Frontal cortex (tissue), 4 donors: ENCODE data around the gene CD22. TPM values are rescaled to one million over a fixed set of nuclear protein-coding genes. Genes with fewer than 3 reads are reported as not detected.

Experiments used
- DNase-seq, 2 donors: peaks; one replicate each; pipeline ENCODE4 v3.0.0; 2012; ENCODE audit warnings: low spot score in 2 of 2
- FAIRE-seq: peaks from 2 replicates; lab custom pipeline; 2012; peaks lifted over from hg19 to GRCh38; lab: Jason Lieb, UNC
- total RNA-seq: library from RNA; depleted of rRNA; stranded (reverse); fragments of >200 nt; gene quantifications from one replicate; pipeline ENCODE4 v1.2.3, GENCODE V29; 2014
- donor health status: control.
- donor health status: control.
- donor health status: control.

Gene CD22
- total RNA-seq, 1 donor from 2014 or later: not detected

DNA sequence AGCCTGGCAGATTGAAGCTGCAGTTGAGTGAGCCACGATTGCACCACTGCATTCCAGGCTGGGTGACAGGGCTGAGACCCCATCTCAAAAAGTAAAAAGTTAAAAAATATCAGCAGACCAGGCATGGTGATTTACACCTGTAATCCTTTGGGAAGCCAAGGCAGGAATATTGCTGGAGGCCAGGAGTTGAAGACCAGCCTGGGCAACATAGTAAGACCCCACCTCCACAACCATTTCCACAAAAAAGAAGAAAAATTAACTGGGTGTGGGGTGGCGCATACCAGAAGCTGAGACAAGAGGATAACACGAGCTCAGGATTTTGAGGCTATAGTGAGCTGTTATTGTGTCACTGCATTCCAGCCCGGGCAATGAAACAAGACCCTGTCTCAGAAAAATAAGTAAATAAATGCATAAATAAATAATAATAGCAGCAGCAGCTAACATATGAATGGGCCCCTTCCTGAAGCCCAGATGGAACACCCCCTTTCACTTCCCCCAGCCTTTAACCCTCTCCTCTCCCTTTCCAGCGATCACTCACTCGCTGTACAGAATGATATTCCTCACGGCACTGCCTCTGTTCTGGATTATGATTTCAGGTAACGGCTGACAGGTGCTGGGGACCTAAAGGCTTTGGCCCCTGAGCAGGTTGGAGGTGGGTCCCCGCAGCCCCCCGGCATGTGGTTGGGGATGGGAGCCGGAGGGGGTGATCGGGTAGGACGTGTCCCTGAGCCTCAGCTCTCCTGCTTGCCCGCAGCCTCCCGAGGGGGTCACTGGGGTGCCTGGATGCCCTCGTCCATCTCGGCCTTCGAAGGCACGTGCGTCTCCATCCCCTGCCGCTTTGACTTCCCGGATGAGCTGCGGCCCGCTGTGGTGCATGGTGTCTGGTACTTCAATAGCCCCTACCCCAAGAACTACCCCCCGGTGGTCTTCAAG lies 33.9 kb upstream of the CD22 start:
- FAIRE-seq (no peak), DNase-seq (no peak)

DNA sequence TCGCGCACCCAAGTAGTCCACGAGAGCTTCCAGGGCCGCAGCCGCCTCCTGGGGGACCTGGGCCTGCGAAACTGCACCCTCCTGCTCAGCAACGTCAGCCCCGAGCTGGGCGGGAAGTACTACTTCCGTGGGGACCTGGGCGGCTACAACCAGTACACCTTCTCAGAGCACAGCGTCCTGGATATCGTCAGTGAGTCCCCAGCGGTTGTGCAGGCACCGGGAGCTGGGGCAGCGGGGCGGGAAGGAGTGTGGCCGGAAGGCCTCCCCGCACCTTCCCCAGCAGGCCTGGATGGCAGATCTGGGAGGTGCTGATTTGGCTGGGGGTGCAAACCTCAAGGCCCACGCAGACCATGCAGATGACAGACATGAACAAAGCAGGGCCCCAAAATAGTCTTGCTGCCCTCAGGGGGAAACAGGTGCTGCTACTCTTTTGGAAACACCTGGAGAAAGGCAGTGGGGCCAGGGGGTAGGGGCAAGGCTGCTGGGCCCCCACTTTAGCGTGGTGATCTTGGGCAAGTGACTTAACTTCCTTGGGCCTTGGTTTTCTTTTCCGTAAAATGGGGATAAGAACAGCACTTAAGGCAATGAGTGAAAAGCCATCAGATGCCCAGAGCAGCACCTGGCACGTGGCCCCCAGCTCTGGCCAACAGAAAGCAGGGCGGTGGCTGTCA lies 33.1 kb upstream of the CD22 start:
- DNase-seq: no peak
- FAIRE-seq: no peak

DNA sequence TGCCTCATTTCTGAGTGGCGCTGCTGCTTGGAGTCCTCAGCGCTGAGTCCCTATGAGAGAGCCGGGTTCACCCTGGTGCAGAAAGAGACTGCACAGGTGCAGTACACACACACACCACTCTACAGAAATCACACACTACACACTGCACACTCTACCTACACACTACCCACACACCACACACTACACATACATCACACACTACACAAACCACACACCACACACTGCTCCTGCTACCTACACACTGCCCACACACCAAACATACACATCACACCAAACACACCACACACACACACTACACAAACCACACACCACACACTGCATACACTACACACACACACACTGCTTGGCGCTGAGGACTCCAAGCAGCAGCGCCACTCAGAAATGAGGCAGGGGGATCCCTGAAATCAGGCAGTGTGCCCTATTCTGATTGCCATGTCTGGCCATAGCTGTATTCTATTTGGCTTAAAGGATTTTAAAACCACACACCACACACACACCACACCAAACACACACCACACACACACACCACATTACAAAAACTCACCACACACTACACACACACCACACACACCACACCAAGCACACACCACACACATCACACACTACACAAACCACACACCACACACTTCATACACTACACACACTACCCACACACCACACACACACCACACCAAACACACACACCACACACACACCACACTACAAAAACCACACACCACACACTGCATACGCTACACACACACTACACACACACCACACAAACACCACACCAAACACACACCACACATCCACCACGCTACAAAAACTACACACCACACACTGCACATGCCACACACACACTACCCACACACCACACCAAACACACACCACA lies 32.1 kb upstream of the CD22 start:
- no peak for FAIRE-seq
- no peak for DNase-seq

DNA sequence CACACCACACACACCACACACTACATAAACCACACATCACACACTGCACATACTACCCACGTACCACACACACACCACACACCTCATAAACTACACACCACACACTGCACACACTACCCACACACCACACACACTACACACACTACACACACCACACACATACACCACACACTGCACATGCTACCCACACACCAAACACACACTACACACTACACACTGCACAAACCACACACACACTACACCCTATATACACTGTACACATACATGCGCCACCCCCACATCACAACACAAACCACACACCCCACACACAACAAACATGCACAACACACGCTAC lies 31.5 kb upstream of the CD22 start:
- DNase-seq (no peak), FAIRE-seq (no peak)

DNA sequence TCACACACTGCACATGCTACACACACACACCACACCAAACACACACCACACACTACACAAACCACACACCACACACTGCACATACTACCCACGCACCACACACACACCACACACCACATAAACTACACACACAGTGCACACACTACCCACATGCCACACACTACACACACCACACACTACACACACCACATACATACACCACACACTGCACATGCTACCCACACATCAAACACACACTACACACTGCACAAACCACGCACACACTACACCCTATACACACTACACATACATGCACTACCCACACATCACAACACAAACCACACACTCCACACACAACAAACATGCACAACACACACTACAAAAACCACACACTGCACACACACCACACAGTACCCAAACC lies 31.1 kb upstream of the CD22 start:
- FAIRE-seq (no peak), DNase-seq (no peak)

DNA sequence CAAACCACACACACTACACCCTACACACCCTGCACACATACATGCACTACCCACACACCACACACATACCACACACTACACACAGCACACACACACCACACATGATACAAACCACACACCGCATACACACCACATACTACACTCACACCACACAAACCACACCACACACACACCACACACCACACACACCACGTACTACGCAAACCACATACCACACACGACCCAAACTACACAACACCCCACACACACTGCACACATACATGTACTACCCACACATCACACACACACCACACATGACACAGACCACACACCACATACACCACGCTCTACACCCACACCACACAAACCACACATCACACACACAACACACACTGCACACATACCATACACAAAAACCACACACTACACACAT lies 30.4 kb upstream of the CD22 start:
- FAIRE-seq (no peak), DNase-seq (no peak)

DNA sequence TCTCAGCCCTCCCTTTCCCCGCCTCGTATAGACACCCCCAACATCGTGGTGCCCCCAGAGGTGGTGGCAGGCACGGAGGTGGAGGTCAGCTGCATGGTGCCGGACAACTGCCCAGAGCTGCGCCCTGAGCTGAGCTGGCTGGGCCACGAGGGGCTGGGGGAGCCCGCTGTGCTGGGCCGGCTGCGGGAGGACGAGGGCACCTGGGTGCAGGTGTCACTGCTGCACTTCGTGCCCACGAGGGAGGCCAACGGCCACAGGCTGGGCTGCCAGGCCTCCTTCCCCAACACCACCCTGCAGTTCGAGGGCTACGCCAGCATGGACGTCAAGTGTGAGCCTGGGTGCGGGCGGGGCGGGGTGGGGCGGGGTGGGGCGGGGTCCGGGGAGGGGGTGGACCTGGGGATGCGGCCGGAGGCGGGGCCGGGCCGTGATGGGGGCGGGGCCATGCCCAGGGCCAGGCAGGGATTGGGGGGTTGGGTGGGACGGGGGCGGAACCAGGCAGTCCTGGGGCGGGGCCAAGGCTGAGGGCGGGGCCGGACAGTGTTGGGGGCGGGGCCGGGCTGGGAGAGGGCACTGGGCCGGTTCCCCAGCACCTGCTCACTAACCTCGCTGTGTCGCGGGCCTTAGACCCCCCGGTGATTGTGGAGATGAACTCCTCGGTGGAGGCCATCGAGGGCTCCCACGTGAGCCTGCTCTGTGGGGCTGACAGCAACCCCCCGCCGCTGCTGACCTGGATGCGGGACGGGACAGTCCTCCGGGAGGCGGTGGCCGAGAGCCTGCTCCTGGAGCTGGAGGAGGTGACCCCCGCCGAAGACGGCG lies 29.3 kb upstream of the CD22 start:
- DNase-seq (peak; percentile 70 to 80), FAIRE-seq (no peak)

DNA sequence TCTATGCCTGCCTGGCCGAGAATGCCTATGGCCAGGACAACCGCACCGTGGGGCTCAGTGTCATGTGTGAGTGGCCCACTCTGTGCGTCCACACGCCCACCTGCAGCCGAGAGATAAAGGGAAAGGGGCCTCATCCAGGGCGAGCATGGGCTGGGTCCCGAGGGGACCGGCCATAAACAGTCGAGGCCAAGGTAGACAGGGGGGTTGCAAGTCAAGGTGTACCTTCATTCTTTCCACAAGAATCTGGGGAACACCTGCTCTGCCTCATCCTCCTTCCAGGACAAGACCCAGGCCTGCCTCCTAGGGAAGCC lies 28.7 kb upstream of the CD22 start:
- DNase-seq (no peak), FAIRE-seq (no peak)

DNA sequence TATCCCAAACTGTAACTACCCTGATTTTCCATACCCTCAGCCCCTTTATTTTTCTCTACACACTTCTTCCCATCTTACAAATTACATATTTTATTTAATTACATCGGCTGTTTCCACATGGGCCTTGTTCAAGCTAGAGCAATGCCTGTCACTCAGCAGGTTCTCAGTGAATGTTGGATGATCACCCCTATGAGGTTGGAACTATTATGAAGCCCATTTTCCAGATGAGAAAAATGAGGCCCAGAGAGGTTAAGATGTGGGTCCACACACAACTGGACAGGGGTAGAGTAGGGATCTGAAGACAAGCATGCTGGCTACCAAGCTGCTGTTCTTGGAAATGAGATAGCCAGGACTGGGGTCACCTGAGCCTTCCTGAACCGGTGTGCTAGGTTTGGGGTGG lies 27.0 kb upstream of the CD22 start:
- DNase-seq: no peak
- FAIRE-seq: no peak

DNA sequence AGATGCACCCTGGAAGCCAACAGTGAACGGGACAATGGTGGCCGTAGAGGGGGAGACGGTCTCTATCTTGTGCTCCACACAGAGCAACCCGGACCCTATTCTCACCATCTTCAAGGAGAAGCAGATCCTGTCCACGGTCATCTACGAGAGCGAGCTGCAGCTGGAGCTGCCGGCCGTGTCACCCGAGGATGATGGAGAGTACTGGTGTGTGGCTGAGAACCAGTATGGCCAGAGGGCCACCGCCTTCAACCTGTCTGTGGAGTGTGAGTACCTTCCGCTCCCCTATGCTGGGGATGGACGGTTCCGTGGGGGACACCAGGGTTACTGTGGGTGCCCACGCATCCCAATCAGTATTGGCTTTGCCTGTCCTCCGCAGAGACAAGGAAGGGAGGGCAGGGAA lies 26.5 kb upstream of the CD22 start:
- FAIRE-seq: no peak

DNA sequence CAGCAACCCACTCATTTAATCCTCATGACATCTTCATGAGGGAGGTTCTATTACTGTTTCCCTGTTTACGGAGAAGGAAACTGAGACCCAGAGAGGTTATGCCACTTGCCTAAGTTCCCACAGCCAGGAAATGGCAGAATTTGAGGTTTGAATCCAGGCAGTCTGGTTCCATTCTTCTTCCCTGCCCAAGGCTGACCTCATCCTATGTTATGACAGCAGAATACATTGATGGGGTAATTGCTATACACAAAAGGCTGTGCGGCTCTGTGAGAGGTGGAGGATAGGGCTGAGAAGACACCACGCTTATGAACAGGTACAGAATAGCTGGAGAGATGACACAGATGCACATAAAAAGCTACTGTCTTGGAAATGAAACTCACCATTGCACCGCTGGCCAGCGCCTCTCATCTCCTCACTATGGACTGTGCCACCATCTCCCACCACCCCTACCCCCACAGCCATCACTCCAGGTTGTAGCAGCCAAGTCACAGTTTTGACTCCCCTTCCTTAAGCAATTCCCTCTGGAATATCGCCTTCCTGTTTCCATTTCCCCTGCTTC lies 25.6 kb upstream of the CD22 start:
- FAIRE-seq (no peak), DNase-seq (no peak)

More for the DNA sequence above, 26.5 kb upstream of the CD22 start:
- no peak for DNase-seq

DNA sequence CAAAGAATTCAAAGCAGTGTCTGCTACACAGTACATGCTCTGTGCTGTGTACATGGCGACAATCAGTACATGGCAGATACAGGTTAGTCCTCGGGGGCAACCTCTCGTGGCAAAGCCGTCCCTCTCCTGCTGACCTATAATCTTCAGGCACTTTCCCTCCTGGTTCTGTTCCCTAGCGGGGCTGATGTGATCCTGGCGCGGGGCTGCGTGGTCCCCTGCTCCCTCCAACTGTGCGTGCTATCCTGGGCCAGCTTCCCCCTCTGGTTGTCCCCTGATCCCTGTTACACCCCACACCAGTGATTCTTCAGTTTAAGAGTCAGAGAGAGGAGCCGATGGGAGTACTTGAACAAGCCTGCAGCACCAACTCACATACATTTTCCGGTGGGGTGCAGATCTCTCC lies 25.0 kb upstream of the CD22 start:
- DNase-seq (no peak), FAIRE-seq (no peak)

DNA sequence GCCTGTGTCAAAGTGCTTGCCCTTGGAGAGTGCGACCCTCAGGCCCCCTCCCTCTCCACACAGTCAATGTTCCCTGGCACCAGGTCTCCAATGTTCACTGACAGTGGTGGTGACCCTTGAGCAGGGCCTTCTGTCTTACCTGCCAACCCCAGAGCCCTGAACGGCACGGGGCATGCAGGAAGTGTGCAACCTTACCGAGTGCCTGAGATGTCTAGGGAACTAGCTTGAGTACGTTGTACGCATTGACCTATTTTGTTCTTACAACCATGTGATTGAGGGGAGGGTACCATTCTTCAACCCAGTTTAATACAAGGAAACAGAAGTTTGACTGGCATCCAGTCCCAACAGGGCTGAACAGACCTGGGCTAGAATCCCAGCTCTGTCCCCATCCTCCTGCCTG lies 23.8 kb upstream of the CD22 start:
- FAIRE-seq (no peak), DNase-seq (no peak)

DNA sequence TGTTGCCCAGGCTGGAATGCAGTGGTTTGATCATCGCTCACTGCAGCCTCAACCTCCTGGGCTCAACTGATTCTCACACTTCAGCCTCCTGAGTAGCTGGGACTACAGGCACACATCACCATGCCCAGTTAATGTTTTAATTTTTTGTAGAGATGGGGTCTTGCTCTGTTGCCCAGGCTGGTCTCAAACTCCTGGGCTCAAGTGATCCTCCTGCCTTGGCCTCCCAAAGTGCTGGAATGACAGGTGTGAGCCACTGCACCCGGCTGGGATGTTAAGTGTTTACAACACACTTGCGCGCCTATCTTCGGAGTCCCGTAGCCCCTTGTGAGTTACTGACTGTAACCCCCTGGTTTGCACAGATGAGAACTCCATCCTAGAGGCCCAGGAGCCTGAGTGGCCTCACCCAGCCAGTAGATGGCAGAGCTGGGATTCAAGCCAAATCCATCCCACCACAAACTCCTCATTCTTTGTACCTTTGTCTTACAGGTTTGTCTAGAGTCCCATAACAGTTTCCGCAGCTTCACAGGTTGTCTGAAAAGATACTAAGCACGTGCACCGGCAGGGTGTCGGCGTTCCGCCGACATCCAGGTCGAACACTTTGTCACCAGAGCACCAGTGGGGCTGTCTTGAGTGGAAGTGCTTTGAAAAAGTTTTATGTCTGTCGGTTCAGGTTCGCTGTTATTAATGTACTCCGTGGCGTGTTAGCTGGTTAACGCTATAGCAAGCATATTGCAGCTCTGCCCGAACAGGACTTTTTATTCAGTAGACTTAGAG lies 22.3 kb upstream of the CD22 start:
- FAIRE-seq: no peak

DNA sequence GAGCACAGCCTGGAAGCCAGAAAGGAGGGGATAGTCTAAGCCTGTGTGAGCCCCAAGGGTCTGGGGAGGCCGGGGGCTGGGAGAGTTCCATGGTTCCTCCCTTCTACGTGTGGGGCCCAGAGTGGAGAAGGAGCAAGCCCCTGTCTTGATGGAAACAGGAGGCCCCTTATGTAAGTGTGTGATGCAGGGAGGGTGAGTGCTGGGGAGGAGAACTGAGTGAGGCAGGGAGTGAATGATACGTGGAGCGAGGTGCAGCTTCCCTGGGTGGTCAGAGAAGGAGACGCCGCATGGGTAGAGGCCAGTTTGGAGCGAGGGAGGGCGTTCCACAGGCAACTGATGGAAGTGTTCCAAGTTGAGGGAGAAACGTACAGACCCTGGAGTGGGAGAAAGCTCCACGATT lies 21.1 kb upstream of the CD22 start:
- no peak for FAIRE-seq

More for the DNA sequence above, 22.3 kb upstream of the CD22 start:
- DNase-seq: no peak

DNA sequence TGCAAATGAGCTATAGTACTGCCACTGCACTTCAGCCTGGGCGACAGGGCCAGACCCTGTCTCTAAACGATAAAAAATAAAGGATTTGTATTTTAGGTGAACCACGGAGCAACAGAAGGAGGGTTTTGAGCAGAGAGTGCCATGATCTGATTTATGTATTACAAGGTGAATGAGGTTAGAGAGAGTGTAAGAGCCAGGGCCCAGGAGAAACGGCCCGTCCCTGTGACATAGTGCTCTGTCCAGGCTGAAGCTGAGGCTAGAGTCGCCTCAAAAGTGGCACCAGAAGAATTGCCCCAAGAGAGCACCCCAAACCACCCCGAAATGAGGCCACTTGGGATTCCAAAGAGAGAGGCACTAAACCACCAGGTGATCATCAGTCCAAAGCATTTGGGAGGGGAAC lies 20.1 kb upstream of the CD22 start:
- DNase-seq (no peak), FAIRE-seq (no peak)

More for the DNA sequence above, 21.1 kb upstream of the CD22 start:
- DNase-seq: no peak

DNA sequence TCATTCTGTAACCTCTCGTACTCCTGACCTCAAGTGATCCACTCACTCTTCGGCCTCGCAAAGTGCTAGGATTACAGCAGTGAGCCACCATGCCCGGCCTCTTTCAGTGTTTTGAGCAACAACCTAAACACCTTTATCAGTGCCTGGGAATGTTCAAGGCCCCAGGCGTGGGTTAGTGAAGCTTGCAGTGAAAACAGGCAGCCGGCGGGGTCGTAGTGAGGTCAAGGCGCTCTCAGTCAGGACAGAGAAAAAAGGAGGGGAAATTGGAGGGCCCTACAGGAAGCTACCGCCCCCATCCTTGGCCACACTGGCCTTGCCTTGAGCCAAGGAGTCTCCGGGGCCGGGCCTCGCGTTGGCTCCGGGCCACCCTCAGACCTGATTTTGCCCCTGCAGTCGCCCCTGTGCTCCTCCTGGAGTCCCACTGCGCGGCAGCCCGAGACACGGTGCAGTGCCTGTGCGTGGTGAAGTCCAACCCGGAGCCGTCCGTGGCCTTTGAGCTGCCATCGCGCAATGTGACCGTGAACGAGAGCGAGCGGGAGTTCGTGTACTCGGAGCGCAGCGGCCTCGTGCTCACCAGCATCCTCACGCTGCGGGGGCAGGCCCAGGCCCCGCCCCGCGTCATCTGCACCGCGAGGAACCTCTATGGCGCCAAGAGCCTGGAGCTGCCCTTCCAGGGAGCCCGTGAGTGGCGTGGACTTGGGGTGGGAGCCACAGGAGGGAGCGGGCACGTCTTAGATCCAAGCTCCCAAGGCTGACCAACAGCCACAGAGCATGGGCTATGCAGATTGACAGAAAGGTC lies 19.3 kb upstream of the CD22 start:
- FAIRE-seq (no peak), DNase-seq (no peak)

DNA sequence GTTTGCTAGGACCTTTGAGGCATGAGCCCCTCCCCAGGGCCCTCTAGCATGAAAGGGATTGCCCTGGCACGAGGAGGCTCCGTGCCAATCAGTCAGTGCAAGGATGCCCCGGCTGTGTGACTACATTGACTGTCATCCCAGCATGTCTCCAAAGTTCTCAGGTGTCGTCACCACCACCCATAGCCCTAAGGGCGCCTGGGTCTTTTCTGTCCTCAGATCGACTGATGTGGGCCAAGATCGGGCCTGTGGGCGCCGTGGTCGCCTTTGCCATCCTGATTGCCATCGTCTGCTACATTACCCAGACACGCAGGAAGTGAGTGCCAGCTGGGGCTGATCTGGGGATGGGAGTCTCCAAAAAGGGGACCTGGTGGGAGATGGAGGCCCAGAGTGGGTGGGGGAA lies 18.7 kb upstream of the CD22 start:
- FAIRE-seq (no peak), DNase-seq (no peak)
